HG02642 (cell line): ENCODE data around the gene NTRK2.

Source experiments
- ATAC-seq: cut with Tn5 transposase; IDR thresholded peaks from one replicate; pipeline ENCODE4 v1.9.1; 2021; ENCODE audit warnings: mild to moderate bottlenecking; ENCODE audit not compliant: unreplicated experiment, poor library complexity

The NTRK2 gene

GRCh38 chr9:84839541-84839940 lies 170.0 kb downstream of the NTRK2 start:
- no peak for ATAC-seq

GRCh38 chr9:84841931-84842330 lies 172.4 kb downstream of the NTRK2 start:
- no peak for ATAC-seq

GRCh38 chr9:84843175-84843824 lies 173.8 kb downstream of the NTRK2 start:
- no peak for ATAC-seq

- ATAC-seq, result no peak
Observed at GRCh38 chr9:84845956-84846900, 176.7 kb downstream of the NTRK2 start.

GRCh38 chr9:84846906-84847305 lies 177.4 kb downstream of the NTRK2 start:
- ATAC-seq, result no peak

GRCh38 chr9:84849049-84849448 lies 179.5 kb downstream of the NTRK2 start:
- ATAC-seq, result no peak

- ATAC-seq, result no peak
Observed at GRCh38 chr9:84850830-84851392, 181.4 kb downstream of the NTRK2 start.

GRCh38 chr9:84851935-84852585 lies 182.5 kb downstream of the NTRK2 start:
- ATAC-seq, result no peak

- no peak for ATAC-seq
Observed at GRCh38 chr9:84852617-84853301, 183.2 kb downstream of the NTRK2 start.

- ATAC-seq, result no peak
Observed at GRCh38 chr9:84856181-84856632, 186.7 kb downstream of the NTRK2 start.

- ATAC-seq, result no peak
Observed at GRCh38 chr9:84857211-84857610, 187.7 kb downstream of the NTRK2 start.

GRCh38 chr9:84858364-84858763 lies 188.8 kb downstream of the NTRK2 start:
- ATAC-seq, result no peak

GRCh38 chr9:84860249-84861115 lies 191.0 kb downstream of the NTRK2 start:
- ATAC-seq, result no peak

- no peak for ATAC-seq
Observed at GRCh38 chr9:84861455-84861854, 191.9 kb downstream of the NTRK2 start.

GRCh38 chr9:84862308-84862707 lies 192.8 kb downstream of the NTRK2 start:
- ATAC-seq, result no peak

GRCh38 chr9:84862810-84863287 lies 193.3 kb downstream of the NTRK2 start:
- no peak for ATAC-seq

- no peak for ATAC-seq
Observed at GRCh38 chr9:84863372-84863771, 193.8 kb downstream of the NTRK2 start.

GRCh38 chr9:84866396-84867175 lies 197.1 kb downstream of the NTRK2 start:
- no peak for ATAC-seq
